ENCODE data around the gene TRIM40.
"Not testable (repeated sequence)": the region's sequence is repeated elsewhere in the genome, so short reads cannot be mapped to it uniquely, and the experiment has no call there.

The TRIM40 gene

DNA sequence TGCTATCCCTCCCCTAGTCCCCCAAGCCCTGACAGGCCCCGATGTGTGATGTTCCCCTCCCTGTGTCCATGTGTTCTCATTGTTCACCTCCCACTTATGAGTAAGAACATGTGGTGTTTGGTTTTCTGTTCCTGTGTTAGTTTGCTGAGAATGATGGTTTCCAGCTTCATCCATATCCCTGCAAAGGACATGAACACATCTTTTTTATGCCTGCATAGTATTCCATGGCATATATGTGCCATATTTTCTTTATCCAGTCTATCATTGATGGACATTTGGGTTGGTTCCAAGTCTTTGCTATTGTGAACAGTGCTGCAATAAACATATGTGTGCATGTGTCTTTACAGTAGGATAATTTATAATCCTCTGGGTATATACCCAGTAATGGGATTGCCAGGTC lies 29.3 kb downstream of the TRIM40 start:
- DNase-seq = not testable (repeated sequence)

DNA sequence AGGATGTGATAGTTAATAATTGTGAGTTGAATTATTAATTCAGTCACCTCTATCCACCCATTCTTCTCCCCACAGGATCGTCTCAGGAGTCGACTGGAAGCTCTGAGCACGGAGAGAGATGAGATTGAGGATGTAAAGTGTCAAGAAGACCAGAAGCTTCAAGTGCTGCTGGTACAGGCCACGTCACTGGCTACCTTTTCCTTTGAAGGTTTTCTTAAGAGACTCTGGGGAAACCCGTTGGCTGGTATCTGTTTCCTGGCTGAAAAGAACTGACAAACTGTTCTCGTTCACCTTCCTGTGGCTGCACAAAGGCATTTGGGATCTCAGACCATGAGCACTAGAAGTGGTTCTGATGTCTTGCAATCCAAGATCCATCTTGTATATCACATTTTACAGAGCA lies 31.2 kb downstream of the TRIM40 start:
- no peak for DNase-seq

GRCh38 chr6:30168741-30169140 lies 32.8 kb downstream of the TRIM40 start:
- no peak for DNase-seq

- DNase-seq = no peak
Measured at GRCh38 chr6:30169658-30170614, 34.0 kb downstream of the TRIM40 start.

GRCh38 chr6:30171677-30172471 lies 35.9 kb downstream of the TRIM40 start:
- no peak for DNase-seq

DNA sequence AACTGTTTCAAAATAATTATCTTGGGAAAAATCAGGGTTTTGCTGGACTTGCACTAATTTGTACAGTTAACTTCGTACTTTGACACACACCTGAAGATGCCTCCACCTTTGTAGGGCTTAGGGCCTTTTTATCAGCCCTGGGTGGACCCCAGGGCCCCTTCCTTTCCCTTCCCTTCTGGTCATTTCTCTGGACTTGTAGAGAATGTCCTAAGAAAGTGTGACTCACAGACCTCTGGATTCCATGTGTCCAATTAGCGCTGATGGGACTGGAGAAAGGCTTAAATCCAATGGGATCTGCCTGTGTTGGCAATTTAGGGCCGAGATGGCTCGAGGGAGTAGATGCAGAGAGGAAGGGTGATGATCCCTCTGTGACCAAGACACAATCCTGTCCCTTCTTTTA lies 36.7 kb downstream of the TRIM40 start:
- DNase-seq = no peak

GRCh38 chr6:30175765-30176164 lies 39.8 kb downstream of the TRIM40 start:
- DNase-seq = no peak

DNA sequence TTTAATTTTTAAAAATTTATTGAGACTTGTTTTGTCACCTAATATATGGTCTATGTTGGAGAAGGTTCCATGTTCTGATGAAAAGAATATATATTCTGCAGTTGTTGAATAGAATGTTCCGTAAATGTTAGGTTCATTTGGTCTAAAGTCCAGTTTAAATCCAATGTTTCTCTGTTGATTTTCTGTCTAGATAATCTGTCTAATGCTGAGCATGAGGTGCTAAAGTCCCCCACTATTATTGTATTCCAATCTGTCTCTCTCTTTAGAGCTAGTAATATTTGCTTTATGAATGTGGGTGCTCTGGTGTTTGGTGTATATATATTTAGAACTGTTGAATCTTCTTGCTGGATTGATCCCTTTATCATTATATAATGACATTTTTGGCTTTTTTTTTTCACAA lies 42.9 kb downstream of the TRIM40 start:
- no peak for DNase-seq

DNA sequence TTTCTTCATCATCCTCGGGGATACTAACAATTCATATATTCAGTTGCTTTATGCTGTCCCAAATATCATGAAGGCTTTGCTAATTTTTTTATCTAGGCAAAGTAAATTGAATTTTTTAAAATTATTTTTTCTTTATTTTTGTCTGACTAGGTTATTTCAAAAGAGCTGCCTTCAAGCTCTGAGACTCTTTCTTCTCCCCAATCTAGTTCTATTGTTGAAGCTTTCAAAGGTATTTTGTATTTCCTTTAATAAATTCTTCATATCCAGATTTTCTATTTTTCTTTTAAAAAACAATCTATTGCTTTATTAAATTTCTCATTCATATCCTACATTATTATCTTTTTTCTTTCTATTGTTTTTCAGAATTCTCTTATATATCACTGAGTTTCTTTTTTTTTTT lies 44.2 kb downstream of the TRIM40 start:
- no peak for DNase-seq

DNA sequence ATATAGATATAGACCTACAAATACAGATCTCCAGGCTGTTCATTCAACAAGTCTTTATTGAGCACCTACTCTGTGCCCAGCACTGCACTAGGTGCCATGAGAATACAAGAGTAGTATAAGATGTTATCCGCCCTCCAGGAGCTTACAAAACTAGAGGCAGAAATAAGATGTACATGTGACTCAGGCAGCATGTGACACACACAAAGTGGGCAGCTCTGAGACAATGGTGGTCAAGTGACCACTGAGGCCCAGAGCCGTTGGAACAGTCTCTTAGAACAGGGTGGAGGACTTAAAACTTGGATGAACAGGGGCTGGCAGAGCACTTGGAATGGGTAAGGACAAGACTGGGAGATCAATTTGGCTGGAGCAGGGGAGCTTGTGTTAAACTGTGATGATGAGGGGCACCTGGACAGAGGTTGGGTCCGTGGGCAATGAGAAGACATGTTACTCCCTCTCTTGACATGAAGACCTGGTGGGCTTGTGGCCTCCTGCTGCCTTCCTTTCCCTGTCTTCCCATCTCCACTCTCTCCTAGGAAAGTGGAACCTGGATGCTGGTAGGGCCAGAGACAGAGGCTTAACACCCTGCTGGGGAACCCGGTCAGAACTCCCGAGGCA lies 48.6 kb downstream of the TRIM40 start:
- DNase-seq = no peak

DNA sequence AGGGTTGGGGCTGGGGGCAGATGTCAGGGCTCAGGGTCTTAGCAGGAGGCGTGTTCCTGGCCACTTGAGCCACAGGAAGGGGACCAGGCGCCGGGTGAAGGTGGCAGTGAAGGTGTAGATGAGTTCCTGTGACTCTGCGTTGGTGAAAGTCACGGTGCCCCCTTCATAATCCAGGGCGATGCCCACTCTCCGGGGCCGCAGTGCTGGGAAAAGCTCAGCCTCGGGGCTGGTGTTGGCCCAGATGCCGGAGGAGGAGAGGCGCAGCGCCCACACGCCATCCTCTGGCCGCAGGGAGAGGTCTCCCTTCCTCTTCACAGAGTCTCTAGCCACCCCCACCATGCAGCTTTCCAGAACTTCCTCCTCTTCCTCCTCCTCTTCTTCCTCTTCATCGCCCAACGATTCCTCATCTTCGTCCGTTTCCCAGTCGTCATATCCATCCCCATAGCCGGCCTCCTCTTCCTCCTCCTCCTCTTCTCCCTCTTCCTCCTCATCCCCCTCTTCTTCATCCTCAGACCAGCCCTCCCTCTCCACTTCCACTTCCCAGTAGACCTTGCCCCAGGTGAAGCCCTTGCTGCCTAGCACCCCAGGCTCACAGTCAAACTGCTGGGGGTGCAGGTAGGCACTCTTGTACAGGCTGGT lies 50.0 kb downstream of the TRIM40 start:
- DNase-seq = no peak

DNA sequence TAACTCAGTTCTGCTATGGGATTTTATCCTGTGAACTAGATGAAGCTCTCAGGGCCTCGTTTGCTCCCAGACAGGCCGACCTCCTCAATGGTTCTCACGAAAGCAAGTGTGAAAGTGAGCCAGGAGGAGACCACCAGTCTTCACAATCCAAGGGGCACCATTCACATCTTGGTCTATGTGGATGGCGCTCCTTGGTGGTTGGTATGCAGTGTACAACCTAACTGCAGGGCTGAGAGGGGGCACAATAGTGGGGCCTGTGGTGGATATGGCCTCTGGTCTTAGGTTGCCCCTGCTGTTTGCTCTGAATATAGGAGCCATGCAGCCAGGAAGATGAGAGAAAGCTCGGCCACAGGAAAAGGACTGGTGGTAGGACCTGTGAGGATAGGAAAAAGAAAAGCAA lies 52.6 kb downstream of the TRIM40 start:
- no peak for DNase-seq

DNA sequence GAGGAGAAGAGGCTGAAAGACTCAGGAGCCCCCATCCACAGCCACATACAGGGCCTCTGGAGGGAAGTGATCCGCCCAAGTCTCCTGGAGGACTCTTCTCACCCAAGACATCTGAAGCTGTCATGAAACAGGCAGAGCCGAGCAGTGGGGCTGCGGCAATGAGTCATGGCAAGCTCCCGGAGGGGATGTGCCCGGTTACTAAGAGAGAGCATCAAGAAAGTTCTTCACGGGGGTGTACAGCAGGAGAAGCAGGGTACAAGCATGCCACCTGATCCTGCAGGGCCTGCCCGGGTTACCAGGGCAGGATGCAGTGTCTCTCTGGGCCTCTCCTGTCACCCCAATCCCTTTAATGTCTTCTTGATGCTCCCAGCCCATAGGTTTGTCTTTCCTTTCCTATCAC lies 56.1 kb downstream of the TRIM40 start:
- DNase-seq = no peak

- DNase-seq = no peak
Measured at GRCh38 chr6:30194797-30195690, 59.1 kb downstream of the TRIM40 start.

GRCh38 chr6:30195951-30196350 lies 60.0 kb downstream of the TRIM40 start:
- no peak for DNase-seq

DNA sequence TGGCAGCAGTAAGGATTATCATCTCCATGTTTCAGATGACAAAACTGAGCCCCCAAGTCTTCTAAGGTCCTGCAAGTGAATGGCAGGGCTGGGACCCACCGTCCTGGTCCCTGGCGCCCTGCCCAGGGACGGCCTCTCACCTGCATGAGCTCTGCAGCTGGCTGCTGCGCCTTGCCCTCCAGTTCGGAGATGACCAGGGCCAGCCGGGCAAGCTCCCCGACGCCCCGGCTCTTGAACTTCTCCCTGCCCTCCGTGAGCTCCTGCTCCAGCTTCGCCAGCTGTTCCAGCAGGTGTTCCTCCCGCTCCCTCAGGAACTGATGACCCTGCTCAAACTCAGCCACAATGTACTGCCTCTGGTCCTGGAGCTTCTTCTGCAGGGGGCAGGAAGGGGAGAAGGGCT lies 60.4 kb downstream of the TRIM40 start:
- DNase-seq = no peak
